DND-41 (cell line): ENCODE results near the gene EPHB6.

Experiments used
- ATAC-seq: fragments of 200-7000 bp; cut with Tn5 transposase; 3 replicates; pipeline ENCODE4 v1.9.1; 2021; ENCODE audit warnings: low read depth; ENCODE audit not compliant: insufficient read depth
- DNase-seq: peaks from one replicate; pipeline ENCODE4 v3.0.0-alpha.2; 2020
- H2AFZ ChIP-seq: 2 replicates; pipeline ENCODE4 v1.6.0; 2012; ENCODE audit warnings: low read depth, low read length
- H3K27ac ChIP-seq: 2 replicates; pipeline ENCODE4 v1.5.1; 2012; ENCODE audit warnings: low read length, inconsistent platforms
- H3K27me3 ChIP-seq: fragments of 200-600 bp; sonication (generic); 2 replicates; pipeline ENCODE4 v1.6.0; 2012; ENCODE audit warnings: low read length, mild to moderate bottlenecking, inconsistent platforms; ENCODE audit not compliant: insufficient read depth, poor library complexity
- H3K36me3 ChIP-seq: 2 replicates; pipeline ENCODE4 v1.5.1; 2012; ENCODE audit warnings: low read length, inconsistent platforms; ENCODE audit not compliant: insufficient read depth
- H3K4me1 ChIP-seq: 2 replicates; pipeline ENCODE4 v1.5.1; 2012; ENCODE audit warnings: mild to moderate bottlenecking, low read length; ENCODE audit not compliant: insufficient read depth
- H3K4me2 ChIP-seq: 2 replicates; pipeline ENCODE4 v1.6.0; 2012; ENCODE audit warnings: mild to moderate bottlenecking, moderate library complexity, low read length, inconsistent platforms; ENCODE audit not compliant: insufficient read depth
- H3K4me3 ChIP-seq, 2 experiments: fragments of 200-600 bp in 1 of 2; shearing (Covaris generic) in 1 of 2; 2 replicates each; pipeline ENCODE4 v1.5.1; 2012 to 2016; ENCODE audit warnings: inconsistent platforms in 2 of 2, low read length in 2 of 2, mild to moderate bottlenecking in 2 of 2, low read depth in 1 of 2, moderate library complexity in 1 of 2
- H3K79me2 ChIP-seq: 2 replicates; pipeline ENCODE4 v1.6.0; 2012; ENCODE audit warnings: low read length, inconsistent platforms; ENCODE audit not compliant: insufficient read depth
- H3K9ac ChIP-seq: 2 replicates; pipeline ENCODE4 v1.6.0; 2012; ENCODE audit warnings: low read depth, mild to moderate bottlenecking, inconsistent platforms, low read length, moderate library complexity
- H3K9me3 ChIP-seq: 2 replicates; pipeline ENCODE4 v1.5.1; 2012; ENCODE audit warnings: low read length, moderate library complexity, mild to moderate bottlenecking, inconsistent platforms; ENCODE audit not compliant: insufficient read depth, severe bottlenecking
- H4K20me1 ChIP-seq: 2 replicates; pipeline ENCODE4 v1.6.0; 2012; ENCODE audit warnings: low read length; ENCODE audit not compliant: insufficient read depth
- EZH2 ChIP-seq: IDR thresholded peaks from 3 replicates; pipeline ENCODE4 v1.6.1; 2012; ENCODE audit warnings: borderline replicate concordance, low read depth, mild to moderate bottlenecking, moderate library complexity, low read length, inconsistent platforms; ENCODE audit not compliant: severe bottlenecking
- TF ChIP-seq, protein P1 (sequence below): IDR thresholded peaks from 2 replicates; pipeline ENCODE4 v1.5.1; 2012; ENCODE audit warnings: borderline replicate concordance, low read length, moderate library complexity, mild to moderate bottlenecking; ENCODE audit not compliant: poor library complexity, severe bottlenecking; ENCODE audit errors: extremely low read depth

The EPHB6 gene

DNA sequence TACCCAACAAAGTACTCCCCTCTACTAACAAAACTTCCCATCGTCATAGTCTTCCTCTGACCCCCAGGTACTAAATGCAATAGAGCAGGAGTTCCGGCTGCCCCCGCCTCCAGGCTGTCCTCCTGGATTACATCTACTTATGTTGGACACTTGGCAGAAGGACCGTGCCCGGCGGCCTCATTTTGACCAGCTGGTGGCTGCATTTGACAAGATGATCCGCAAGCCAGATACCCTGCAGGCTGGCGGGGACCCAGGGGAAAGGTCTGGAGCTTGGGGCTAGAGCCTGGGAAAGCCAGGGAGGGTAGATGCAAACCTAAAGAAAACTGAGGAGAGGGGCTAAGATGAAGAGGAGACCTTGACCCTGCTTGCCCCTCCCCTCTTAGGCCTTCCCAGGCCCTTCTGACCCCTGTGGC is 15.3 kb downstream of the EPHB6 start:
- peaks cover 86% of the 10 kb centered on the region for H3K36me3 ChIP-seq
- DNase-seq (no peak), ATAC-seq (no peak)
- H3K9ac ChIP-seq, result no peak overlapping the region
- H3K9me3 ChIP-seq, result no peaks in the 10 kb centered on the region
- no peaks in the 10 kb centered on the region for H3K27me3 ChIP-seq
- no peaks in the 10 kb centered on the region for H3K4me1 ChIP-seq
- H3K27ac ChIP-seq, result no peak overlapping the region
- peaks cover 7% of the 10 kb centered on the region; the same call in 1 of the 2 replicates for H4K20me1 ChIP-seq
- H2AFZ ChIP-seq, result no peak overlapping the region
- no peaks in the 10 kb centered on the region; the same call in 1 of the 2 replicates for H3K79me2 ChIP-seq
- H3K4me3 ChIP-seq, result no peak overlapping the region
- H3K4me2 ChIP-seq, result no peak overlapping the region
- TF ChIP-seq EZH2, result no peak
- TF ChIP-seq, protein P1, sequence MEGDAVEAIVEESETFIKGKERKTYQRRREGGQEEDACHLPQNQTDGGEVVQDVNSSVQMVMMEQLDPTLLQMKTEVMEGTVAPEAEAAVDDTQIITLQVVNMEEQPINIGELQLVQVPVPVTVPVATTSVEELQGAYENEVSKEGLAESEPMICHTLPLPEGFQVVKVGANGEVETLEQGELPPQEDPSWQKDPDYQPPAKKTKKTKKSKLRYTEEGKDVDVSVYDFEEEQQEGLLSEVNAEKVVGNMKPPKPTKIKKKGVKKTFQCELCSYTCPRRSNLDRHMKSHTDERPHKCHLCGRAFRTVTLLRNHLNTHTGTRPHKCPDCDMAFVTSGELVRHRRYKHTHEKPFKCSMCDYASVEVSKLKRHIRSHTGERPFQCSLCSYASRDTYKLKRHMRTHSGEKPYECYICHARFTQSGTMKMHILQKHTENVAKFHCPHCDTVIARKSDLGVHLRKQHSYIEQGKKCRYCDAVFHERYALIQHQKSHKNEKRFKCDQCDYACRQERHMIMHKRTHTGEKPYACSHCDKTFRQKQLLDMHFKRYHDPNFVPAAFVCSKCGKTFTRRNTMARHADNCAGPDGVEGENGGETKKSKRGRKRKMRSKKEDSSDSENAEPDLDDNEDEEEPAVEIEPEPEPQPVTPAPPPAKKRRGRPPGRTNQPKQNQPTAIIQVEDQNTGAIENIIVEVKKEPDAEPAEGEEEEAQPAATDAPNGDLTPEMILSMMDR, result no peak

DNA sequence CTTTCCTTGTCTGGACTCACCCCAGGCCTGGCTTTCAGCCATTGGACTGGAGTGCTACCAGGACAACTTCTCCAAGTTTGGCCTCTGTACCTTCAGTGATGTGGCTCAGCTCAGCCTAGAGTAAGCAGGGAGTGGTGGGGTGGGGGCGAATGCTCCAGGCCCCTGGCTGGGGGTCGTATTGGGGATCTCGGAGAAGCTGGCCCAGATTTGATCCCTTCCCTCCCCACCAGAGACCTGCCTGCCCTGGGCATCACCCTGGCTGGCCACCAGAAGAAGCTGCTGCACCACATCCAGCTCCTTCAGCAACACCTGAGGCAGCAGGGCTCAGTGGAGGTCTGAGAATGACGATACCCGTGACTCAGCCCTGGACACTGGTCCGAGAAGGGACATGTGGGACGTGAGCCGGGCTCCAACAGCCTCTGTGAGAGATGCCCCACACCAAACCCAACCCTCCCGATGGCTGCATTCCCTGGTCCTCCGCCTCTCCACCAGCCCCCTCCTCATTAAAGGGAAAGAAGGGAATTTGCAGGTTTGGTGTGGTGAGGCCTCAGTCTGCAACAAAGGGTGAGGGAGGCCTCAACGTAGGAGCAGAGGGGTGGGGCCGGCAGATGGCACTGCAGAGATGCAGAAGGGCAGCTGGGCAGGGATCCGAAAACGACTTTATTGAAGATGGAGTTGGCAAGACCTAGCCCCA is 15.8 kb downstream of the EPHB6 start:
- Histone ChIP-seq H3K27ac (no peak overlapping the region), H3K9me3 (no peaks in the 10 kb centered on the region), H4K20me1 (peaks cover 7% of the 10 kb centered on the region; the same call in 1 of the 2 replicates), H3K4me1 (no peaks in the 10 kb centered on the region), H3K9ac (no peak overlapping the region), H3K4me2 (no peak overlapping the region), H3K27me3 (no peaks in the 10 kb centered on the region), H2AFZ (no peak overlapping the region), H3K79me2 (no peaks in the 10 kb centered on the region; the same call in 1 of the 2 replicates), H3K36me3 (peaks cover 80% of the 10 kb centered on the region), H3K4me3 (no peak overlapping the region)
- ATAC-seq (no peak), DNase-seq (peak; percentile 2)
- TF ChIP-seq, protein P1, result no peak
- TF ChIP-seq EZH2, result no peak

DNA sequence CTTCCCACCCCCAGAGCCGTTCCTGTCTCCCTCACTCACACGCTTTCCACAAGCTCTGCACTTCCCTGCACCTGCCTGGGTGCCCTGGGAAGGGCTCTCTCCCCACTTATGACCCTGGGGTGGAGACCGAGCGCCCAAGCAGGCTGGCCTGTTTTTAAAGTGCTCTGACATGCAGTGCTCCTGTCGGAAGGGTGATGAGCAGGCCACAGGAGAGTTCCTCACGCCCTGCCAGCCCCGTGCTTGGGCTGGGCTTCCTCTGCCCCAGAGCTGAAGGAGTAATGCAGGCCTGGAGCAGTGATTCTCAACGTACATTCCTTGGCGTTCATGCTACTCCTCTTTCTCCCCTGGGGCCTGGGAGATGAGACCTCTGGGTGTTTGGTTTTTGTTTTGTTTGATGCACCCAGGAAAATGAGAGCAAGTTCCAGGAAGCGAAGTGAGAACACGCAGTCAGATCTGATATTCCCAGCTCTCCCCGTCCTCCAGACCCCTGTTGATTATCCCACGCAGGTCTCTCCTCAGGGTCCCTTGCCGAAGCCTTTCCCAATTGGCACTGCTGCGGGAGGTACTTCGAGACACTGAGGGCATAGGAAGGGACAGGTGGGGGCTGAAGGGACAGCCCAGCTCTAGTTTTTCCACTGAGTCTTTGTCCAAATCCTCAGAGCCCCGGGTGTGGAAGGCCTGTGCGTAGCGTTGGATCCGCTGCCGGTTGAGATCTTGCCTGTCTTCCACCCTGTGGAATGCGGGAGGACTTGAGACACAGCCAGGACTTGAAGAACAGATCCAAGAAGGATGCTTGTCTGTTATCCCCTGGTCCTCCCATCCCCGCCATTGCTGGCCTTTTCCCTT is 16.6 kb downstream of the EPHB6 start:
- Histone ChIP-seq H4K20me1 (peaks cover 2% of the 10 kb centered on the region; the same call in 1 of the 2 replicates), H3K9ac (no peak overlapping the region), H3K36me3 (peaks cover 72% of the 10 kb centered on the region), H3K27me3 (no peaks in the 10 kb centered on the region), H3K4me2 (no peak overlapping the region), H3K9me3 (no peaks in the 10 kb centered on the region), H2AFZ (no peak overlapping the region), H3K27ac (no peak overlapping the region), H3K4me3 (no peak overlapping the region), H3K79me2 (no peaks in the 10 kb centered on the region), H3K4me1 (no peaks in the 10 kb centered on the region)
- DNase-seq (no peak), ATAC-seq (no peak)
- TF ChIP-seq EZH2, result no peak
- TF ChIP-seq, protein P1, result no peak
